GM18520 (cell line): ENCODE data around the gene WIPF3.

Experiments used
- ATAC-seq: cut with Tn5 transposase; IDR thresholded peaks from one replicate; pipeline ENCODE4 v1.9.1; 2021; ENCODE audit not compliant: unreplicated experiment

The WIPF3 gene

GRCh38 chr7:29898301-29898700 is 92.0 kb downstream of the WIPF3 start:
- ATAC-seq = no peak

- ATAC-seq = no peak
Measured at GRCh38 chr7:29900745-29901144, 94.4 kb downstream of the WIPF3 start.

GRCh38 chr7:29906200-29907022 is 100.1 kb downstream of the WIPF3 start:
- no peak for ATAC-seq

- ATAC-seq = no peak
Measured at GRCh38 chr7:29914180-29914579, 107.9 kb downstream of the WIPF3 start.

- no peak for ATAC-seq
Measured at GRCh38 chr7:29915481-29916215, 109.3 kb downstream of the WIPF3 start.

- no peak for ATAC-seq
Measured at GRCh38 chr7:29917641-29918040, 111.3 kb downstream of the WIPF3 start.

- ATAC-seq = no peak
Measured at GRCh38 chr7:29918850-29919249, 112.5 kb downstream of the WIPF3 start.

- ATAC-seq = no peak
Measured at GRCh38 chr7:29919790-29920189, 113.5 kb downstream of the WIPF3 start.

- no peak for ATAC-seq
Measured at GRCh38 chr7:29920491-29920890, 114.2 kb downstream of the WIPF3 start.

- peak; percentile 52 for ATAC-seq
Measured at GRCh38 chr7:29921404-29922010, 115.2 kb downstream of the WIPF3 start.

GRCh38 chr7:29922921-29923700 is 116.8 kb downstream of the WIPF3 start:
- ATAC-seq = no peak

- no peak for ATAC-seq
Measured at GRCh38 chr7:29924006-29924405, 117.7 kb downstream of the WIPF3 start.

- ATAC-seq = no peak
Measured at GRCh38 chr7:29924684-29925083, 118.4 kb downstream of the WIPF3 start.

GRCh38 chr7:29926216-29926615 is 119.9 kb downstream of the WIPF3 start:
- ATAC-seq = no peak

GRCh38 chr7:29926741-29927140 is 120.4 kb downstream of the WIPF3 start:
- ATAC-seq = no peak

- no peak for ATAC-seq
Measured at GRCh38 chr7:29929018-29929807, 122.9 kb downstream of the WIPF3 start.

- no peak for ATAC-seq
Measured at GRCh38 chr7:29935111-29935510, 128.8 kb downstream of the WIPF3 start.

- no peak for ATAC-seq
Measured at GRCh38 chr7:29937132-29937531, 130.8 kb downstream of the WIPF3 start.

GRCh38 chr7:29940199-29940598 is 133.9 kb downstream of the WIPF3 start:
- no peak for ATAC-seq

GRCh38 chr7:29945259-29945809 is 139.0 kb downstream of the WIPF3 start:
- ATAC-seq = no peak
